HEK293T (cell line): ENCODE results near the gene PRR5.

Experiments used
- CTCF ChIA-PET: fragments of 350-600 bp; formaldehyde crosslinking; extraction: SDS; loops from one replicate; lab custom pipeline; 2021; ENCODE audit warnings: antibody characterized with exemption, inconsistent platforms; lab: Yijun Ruan, JAX
- POLR2A ChIA-PET: fragments of 350-600 bp; formaldehyde crosslinking; extraction: SDS; loops from one replicate; lab custom pipeline; 2020; ENCODE audit warnings: antibody characterized with exemption, inconsistent platforms; lab: Yijun Ruan, JAX
- DNase-seq: peaks from one replicate; pipeline ENCODE4 v3.0.0; 2012; ENCODE audit warnings: mixed read lengths; ENCODE audit errors: extremely low spot score
- ARNT ChIP-seq: fragments of 450-650 bp; IDR thresholded peaks from 2 replicates; pipeline ENCODE4 v1.6.1; 2017; ENCODE audit warnings: mild to moderate bottlenecking
- BHLHE40 ChIP-seq: fragments of 450-650 bp; IDR thresholded peaks from 2 replicates; pipeline ENCODE4 v1.6.1; 2016; ENCODE audit warnings: mild to moderate bottlenecking, moderate library complexity, borderline replicate concordance
- CTBP1 ChIP-seq: fragments of 450-650 bp; IDR thresholded peaks from 2 replicates; pipeline ENCODE4 v1.6.1; 2016; ENCODE audit warnings: borderline replicate concordance
- ELF4 ChIP-seq: fragments of 450-650 bp; IDR thresholded peaks from 2 replicates; pipeline ENCODE4 v1.6.1; 2017; ENCODE audit warnings: antibody characterized with exemption
- FOXA1 ChIP-seq: fragments of 450-650 bp; IDR thresholded peaks from 2 replicates; pipeline ENCODE4 v1.6.1; 2016; ENCODE audit warnings: mild to moderate bottlenecking
- FOXK2 ChIP-seq: fragments of 450-650 bp; IDR thresholded peaks from 2 replicates; pipeline ENCODE4 v1.6.1; 2016; ENCODE audit warnings: mild to moderate bottlenecking
- FOXM1 ChIP-seq: fragments of 450-650 bp; IDR thresholded peaks from 2 replicates; pipeline ENCODE4 v1.6.1; 2017; ENCODE audit warnings: mild to moderate bottlenecking, borderline replicate concordance
- HDGF ChIP-seq: fragments of 450-650 bp; IDR thresholded peaks from 2 replicates; pipeline ENCODE4 v1.6.1; 2017; ENCODE audit warnings: antibody characterized with exemption, borderline replicate concordance
- L3MBTL2 ChIP-seq: fragments of 450-650 bp; conservative IDR thresholded peaks from 2 replicates; pipeline ENCODE4 v1.6.1; 2016; ENCODE audit warnings: mild to moderate bottlenecking
- LEF1 ChIP-seq: fragments of 450-650 bp; IDR thresholded peaks from 2 replicates; pipeline ENCODE4 v1.6.1; 2017; ENCODE audit warnings: mild to moderate bottlenecking, borderline replicate concordance
- NFRKB ChIP-seq: fragments of 450-650 bp; IDR thresholded peaks from 2 replicates; pipeline ENCODE4 v1.6.1; 2016; ENCODE audit warnings: mild to moderate bottlenecking, moderate library complexity
- SP1 ChIP-seq: fragments of 450-650 bp; IDR thresholded peaks from 2 replicates; pipeline ENCODE4 v1.6.1; 2017
- SUZ12 ChIP-seq: fragments of 450-650 bp; IDR thresholded peaks from 2 replicates; pipeline ENCODE4 v1.6.1; 2016; ENCODE audit warnings: mild to moderate bottlenecking
- TARDBP ChIP-seq: fragments of 450-650 bp; IDR thresholded peaks from 2 replicates; pipeline ENCODE4 v1.6.1; 2016
- ZNF384 ChIP-seq: fragments of 450-650 bp; IDR thresholded peaks from 2 replicates; pipeline ENCODE4 v1.6.1; 2016
- TF ChIP-seq, protein P1 (sequence below): fragments of 450-650 bp; IDR thresholded peaks from 2 replicates; pipeline ENCODE4 v1.6.1; 2016

The PRR5 gene

DNA sequence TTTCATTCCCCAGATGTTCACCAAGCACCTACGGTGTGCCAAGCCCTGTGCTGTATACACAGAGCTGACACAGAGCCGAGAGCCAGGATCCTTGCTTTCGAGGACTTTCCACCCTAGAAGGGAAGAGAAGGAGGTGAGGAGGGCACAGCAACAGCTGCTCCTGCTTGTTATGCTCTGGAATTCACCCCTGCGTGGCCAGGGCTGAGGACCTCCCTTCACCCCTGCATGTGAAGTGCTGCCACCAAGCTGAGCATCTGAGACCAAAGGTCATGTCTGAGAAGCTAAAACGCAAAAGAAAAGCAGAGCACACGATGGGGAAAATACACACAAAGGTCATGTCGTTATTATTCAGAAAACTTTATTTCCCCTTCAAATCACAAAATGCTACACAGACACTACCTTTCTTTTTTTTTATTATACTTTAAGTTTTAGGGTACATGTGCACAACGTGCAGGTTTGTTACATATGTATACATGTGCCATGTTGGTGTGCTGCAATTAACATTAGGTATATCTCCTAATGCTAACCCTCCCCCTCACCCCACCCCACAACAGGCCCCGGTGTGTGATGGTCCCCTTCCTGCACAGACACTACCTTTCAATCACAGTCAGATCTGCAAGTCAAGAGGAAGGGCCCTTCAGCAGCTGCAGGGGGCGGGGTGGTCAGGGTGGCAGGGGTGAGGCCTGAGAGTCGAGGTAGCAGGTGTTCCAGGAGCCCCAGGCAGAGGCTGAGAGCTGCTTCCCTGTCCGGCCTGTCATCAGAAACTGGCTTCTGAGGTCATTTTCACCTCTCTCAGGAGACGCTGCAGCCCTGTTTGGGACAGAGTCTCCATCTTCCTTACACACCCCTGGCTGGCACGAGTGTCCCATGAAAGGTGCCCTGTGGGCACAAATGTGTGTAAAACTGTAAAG is 40.1 kb upstream of the PRR5 start:
- ChIA-PET CTCF (interaction anchor here (0.7 kb wide), 2 partner anchors 12 to 93 kb away, joined by 3 to 6 read pairs; no protein-coding TSS in a partner anchor), POLR2A (no interaction called here)
- no peak for DNase-seq
- TF ChIP-seq SP1, result no peak
- TF ChIP-seq ELF4, result no peak
- TF ChIP-seq FOXM1, result no peak

DNA sequence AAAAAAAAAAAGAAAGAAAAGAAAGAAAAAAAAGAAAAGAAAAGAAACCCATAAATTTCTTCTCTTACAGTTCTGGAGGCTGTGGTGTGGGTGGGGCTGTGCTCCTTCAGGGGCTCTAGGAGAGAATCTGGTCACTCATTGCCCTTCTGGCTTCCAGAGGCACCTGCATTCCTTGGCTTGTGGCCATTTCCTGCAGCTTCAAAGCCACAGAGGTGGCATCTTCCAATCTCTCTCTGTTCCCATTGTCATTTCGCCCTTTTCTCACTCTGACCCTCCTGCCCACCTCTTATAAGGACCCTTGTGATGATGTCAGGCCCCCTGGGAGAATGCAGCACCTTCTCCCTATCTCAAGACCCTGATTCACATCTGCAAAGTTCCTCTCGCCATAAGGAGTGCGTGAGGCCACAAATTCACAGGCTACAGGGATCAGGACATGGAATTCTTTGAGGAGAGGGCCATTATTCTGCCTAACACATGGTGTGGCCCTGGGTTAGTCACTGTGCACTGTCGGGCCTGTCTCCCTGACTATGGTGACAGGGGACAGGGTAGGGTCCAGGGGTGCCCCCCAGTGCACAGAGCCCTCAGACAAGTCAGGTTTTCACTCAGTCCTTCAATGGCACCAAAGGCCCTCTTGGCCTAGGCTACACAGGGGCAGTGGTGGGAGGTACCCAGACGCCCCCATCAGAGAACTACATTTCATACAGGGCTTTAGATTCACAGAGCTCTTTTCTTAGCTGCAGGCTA is 38.6 kb upstream of the PRR5 start:
- no peak for TF ChIP-seq CTBP1
- TF ChIP-seq, protein P1, sequence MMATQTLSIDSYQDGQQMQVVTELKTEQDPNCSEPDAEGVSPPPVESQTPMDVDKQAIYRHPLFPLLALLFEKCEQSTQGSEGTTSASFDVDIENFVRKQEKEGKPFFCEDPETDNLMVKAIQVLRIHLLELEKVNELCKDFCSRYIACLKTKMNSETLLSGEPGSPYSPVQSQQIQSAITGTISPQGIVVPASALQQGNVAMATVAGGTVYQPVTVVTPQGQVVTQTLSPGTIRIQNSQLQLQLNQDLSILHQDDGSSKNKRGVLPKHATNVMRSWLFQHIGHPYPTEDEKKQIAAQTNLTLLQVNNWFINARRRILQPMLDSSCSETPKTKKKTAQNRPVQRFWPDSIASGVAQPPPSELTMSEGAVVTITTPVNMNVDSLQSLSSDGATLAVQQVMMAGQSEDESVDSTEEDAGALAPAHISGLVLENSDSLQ, result no peak
- TF ChIP-seq L3MBTL2, result no peak
- TF ChIP-seq FOXM1, result no peak
- no peak for TF ChIP-seq LEF1
- no peak for TF ChIP-seq FOXK2
- TF ChIP-seq NFRKB, result no peak
- TF ChIP-seq ZNF384, result no peak
- no peak for TF ChIP-seq HDGF
- no peak for TF ChIP-seq ARNT
- TF ChIP-seq TARDBP, result no peak
- no peak for DNase-seq
- ChIA-PET CTCF (no interaction called here), POLR2A (no interaction called here)

DNA sequence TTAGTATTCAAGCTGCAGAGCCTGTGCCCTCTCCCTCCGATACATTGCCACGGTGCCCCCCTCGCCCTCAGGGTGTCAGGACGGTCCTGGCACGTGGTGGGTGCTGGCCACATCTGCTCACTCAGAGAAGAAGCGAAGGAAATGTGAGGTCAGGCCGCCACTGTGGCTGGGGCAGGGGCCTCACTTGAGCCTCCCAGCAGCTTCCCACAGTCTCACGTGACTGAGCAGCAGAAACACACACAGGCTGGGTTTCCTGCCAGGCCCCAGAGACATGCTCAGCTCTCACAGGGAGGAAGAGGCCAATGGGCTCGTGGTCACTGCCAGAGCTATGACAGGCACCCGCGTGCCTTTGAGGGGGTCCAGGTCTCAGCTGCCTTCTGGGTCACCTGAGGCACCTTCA is 37.9 kb upstream of the PRR5 start:
- ChIA-PET POLR2A (no interaction called here), CTCF (interaction anchor here (0.6 to 1.0 kb wide), 2 partner anchors 21 to 779 kb away, joined by 3 read pairs; no protein-coding TSS in a partner anchor)
- no peak for TF ChIP-seq ZNF384
- TF ChIP-seq CTBP1, result no peak
- no peak for TF ChIP-seq FOXA1
- TF ChIP-seq HDGF, result no peak
- no peak for TF ChIP-seq SUZ12
- TF ChIP-seq TARDBP, result no peak
- no peak for TF ChIP-seq FOXM1
- TF ChIP-seq, protein P1, result no peak
- no peak for TF ChIP-seq SP1
- TF ChIP-seq FOXK2, result no peak
- TF ChIP-seq LEF1, result no peak
- TF ChIP-seq BHLHE40, result no peak
- no peak for DNase-seq

DNA sequence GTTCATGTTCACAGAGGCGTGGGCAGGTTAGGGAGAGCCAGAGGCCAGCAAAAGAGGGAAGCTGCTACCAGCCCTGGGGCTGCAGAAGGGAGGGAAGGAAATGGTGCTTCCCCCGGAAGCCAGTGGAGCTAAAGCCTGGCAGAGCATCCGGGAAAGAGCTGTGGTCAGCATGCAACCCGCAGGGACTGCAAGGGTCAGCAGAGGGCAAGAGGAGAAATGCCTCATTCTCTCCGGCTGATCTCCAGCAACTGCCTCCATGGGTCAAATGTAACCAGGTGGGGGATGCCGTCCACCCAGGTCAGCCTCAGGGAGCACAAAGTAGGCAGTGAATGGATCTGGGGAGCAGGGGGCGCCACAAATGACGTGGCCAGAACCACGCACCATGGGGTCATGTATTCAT is 36.9 kb upstream of the PRR5 start:
- no peak for TF ChIP-seq CTBP1
- ChIA-PET POLR2A (no interaction called here), CTCF (no interaction called here)
- DNase-seq, result no peak

DNA sequence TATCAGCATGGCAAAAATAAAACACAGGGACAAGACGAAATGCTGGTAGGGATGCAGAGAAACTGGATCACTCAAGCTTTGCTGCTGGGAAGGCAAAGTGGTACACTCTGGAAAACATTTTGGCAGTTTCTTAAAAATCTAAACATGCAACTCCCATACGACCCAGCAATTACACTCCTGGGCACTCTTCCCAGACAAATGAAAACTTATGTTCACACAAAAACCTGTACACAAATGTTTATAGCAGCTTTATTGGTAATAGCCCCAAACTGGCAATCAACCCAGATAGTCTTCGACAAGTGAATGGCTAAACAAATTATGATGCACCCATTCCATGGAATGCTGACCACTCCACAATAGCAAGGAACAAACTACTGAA is 35.8 kb upstream of the PRR5 start:
- TF ChIP-seq BHLHE40, result no peak
- TF ChIP-seq FOXA1, result no peak
- no peak for TF ChIP-seq CTBP1
- TF ChIP-seq TARDBP, result no peak
- TF ChIP-seq L3MBTL2, result no peak
- TF ChIP-seq, protein P1, result no peak
- no peak for TF ChIP-seq SP1
- no peak for TF ChIP-seq ELF4
- no peak for TF ChIP-seq FOXM1
- no peak for TF ChIP-seq ZNF384
- TF ChIP-seq NFRKB, result no peak
- no peak for TF ChIP-seq SUZ12
- TF ChIP-seq FOXK2, result no peak
- CTCF ChIA-PET, result interaction anchor here (0.6 kb wide), 1 partner anchor 123 kb away, joined by 4 read pairs; no protein-coding TSS in a partner anchor
- POLR2A ChIA-PET, result interaction anchor here (0.8 kb wide), 1 partner anchor 8 kb away, joined by 3 read pairs; no protein-coding TSS in a partner anchor
- DNase-seq, result no peak

DNA sequence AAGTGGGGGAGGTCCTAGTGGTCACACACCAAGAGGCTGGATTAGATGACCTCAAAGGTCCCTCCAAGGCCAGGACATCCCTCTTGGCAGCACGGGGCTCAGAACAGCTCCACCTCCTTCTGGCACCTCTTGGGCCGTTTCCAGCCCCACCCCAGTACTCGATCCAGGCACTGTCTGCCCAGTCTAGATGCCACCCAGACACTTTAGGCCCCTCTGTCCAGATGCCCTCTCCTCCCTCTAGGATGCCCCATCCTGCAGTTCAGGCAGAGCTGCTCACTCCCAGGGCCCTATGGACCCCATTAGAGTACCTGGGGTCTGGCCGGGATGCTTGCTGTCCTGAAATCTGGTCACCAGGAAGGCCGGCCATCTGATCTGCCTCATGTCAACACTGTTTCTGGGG is 34.7 kb upstream of the PRR5 start:
- ChIA-PET POLR2A (no interaction called here), CTCF (no interaction called here)
- no peak for DNase-seq
- TF ChIP-seq SUZ12 (no peak), NFRKB (no peak), LEF1 (no peak), ZNF384 (no peak), HDGF (no peak), BHLHE40 (no peak), FOXA1 (no peak), ELF4 (no peak), ARNT (no peak), SP1 (no peak), L3MBTL2 (no peak), FOXK2 (no peak), CTBP1 (no peak), TARDBP (no peak), FOXM1 (no peak)
- TF ChIP-seq, protein P1, result no peak
